SK-N-SH treated with all-trans-retinoic acid at 6 μM for 48 hours (cell line): ENCODE results near the gene TRIM61.

Source experiments
- ATAC-seq: fragments of 200-7000 bp; cut with Tn5 transposase; 3 replicates; pipeline ENCODE4 v1.9.1; 2020; ENCODE audit warnings: mild to moderate bottlenecking, moderate library complexity
- ARNTL ChIP-seq: fragments of 450-650 bp; formaldehyde crosslinking; IDR thresholded peaks from 2 replicates; pipeline ENCODE4 v1.5.0; 2020; ENCODE audit warnings: low read depth, mild to moderate bottlenecking, moderate library complexity, borderline replicate concordance
- BACH2 ChIP-seq: fragments of 250-450 bp; sonication (Bioruptor Pico); IDR thresholded peaks from 2 replicates; pipeline ENCODE4 v1.9.0; 2021; ENCODE audit warnings: mild to moderate bottlenecking, borderline replicate concordance
- CSDC2 ChIP-seq: fragments of 250-450 bp; sonication (Bioruptor Pico); IDR thresholded peaks from 2 replicates; pipeline ENCODE4 v1.5.0; 2020; ENCODE audit warnings: mild to moderate bottlenecking, moderate library complexity
- ISL1 ChIP-seq: fragments of 250-450 bp; sonication (Bioruptor Pico); IDR thresholded peaks from 2 replicates; pipeline ENCODE4 v2.1.2; 2022; ENCODE audit warnings: mild to moderate bottlenecking, moderate library complexity
- OSR1 ChIP-seq: fragments of 250-450 bp; sonication (Bioruptor Pico); IDR thresholded peaks from 2 replicates; pipeline ENCODE4 v1.8.0; 2022; ENCODE audit warnings: moderate library complexity, mild to moderate bottlenecking, inconsistent platforms
- PPARA ChIP-seq: fragments of 250-450 bp; sonication (Bioruptor Pico); IDR thresholded peaks from 2 replicates; pipeline ENCODE4 v1.5.0; 2020; ENCODE audit warnings: mild to moderate bottlenecking, borderline replicate concordance
- RARB ChIP-seq: fragments of 250-450 bp; sonication (Bioruptor Pico); IDR thresholded peaks from 2 replicates; pipeline ENCODE4 v1.8.0; 2021; ENCODE audit warnings: mild to moderate bottlenecking, moderate library complexity
- SNAI2 ChIP-seq: fragments of 250-450 bp; sonication (Bioruptor Pico); IDR thresholded peaks from 2 replicates; pipeline ENCODE4 v1.5.0; 2020; ENCODE audit warnings: mild to moderate bottlenecking, moderate library complexity
- TOX ChIP-seq: fragments of 250-450 bp; sonication (Bioruptor Pico); IDR thresholded peaks from 2 replicates; pipeline ENCODE4 v1.8.0; 2021; ENCODE audit warnings: mild to moderate bottlenecking, moderate library complexity, borderline replicate concordance
- ZC3H10 ChIP-seq: fragments of 250-450 bp; sonication (Bioruptor Pico); IDR thresholded peaks from 2 replicates; pipeline ENCODE4 v1.5.1; 2021; ENCODE audit warnings: mild to moderate bottlenecking, moderate library complexity
- ZFP3 ChIP-seq: fragments of 250-450 bp; sonication (Bioruptor Pico); IDR thresholded peaks from 2 replicates; pipeline ENCODE4 v1.5.0; 2020; ENCODE audit warnings: mild to moderate bottlenecking, moderate library complexity
- ZFP30 ChIP-seq: fragments of 450-650 bp; formaldehyde crosslinking; IDR thresholded peaks from 2 replicates; pipeline ENCODE4 v1.5.0; 2022; ENCODE audit warnings: mild to moderate bottlenecking, moderate library complexity
- ZNF565 ChIP-seq: fragments of 450-650 bp; formaldehyde crosslinking; conservative IDR thresholded peaks from 2 replicates; pipeline ENCODE4 v1.5.0; 2020; ENCODE audit warnings: low read depth, mild to moderate bottlenecking, moderate library complexity
- ZNF70 ChIP-seq: fragments of 450-650 bp; formaldehyde crosslinking; IDR thresholded peaks from 2 replicates; pipeline ENCODE4 v1.5.0; 2020; ENCODE audit warnings: mild to moderate bottlenecking, moderate library complexity
- ZNF8 ChIP-seq: fragments of 450-650 bp; formaldehyde crosslinking; IDR thresholded peaks from 2 replicates; pipeline ENCODE4 v1.5.0; 2020; ENCODE audit warnings: mild to moderate bottlenecking, moderate library complexity
- TF ChIP-seq, protein P1 (sequence below): fragments of 250-450 bp; sonication (Bioruptor Pico); IDR thresholded peaks from 2 replicates; pipeline ENCODE4 v1.5.1; 2021; ENCODE audit warnings: mild to moderate bottlenecking, moderate library complexity
- TF ChIP-seq, protein P2 (sequence below): fragments of 250-450 bp; sonication (Bioruptor Pico); IDR thresholded peaks from 2 replicates; pipeline ENCODE4 v1.5.1; 2020; ENCODE audit warnings: low read depth, mild to moderate bottlenecking, moderate library complexity
- TF ChIP-seq, protein P3 (sequence below): fragments of 250-450 bp; sonication (Bioruptor Pico); IDR thresholded peaks from 2 replicates; pipeline ENCODE4 v1.8.0; 2021; ENCODE audit warnings: low read depth, mild to moderate bottlenecking, moderate library complexity, borderline replicate concordance
- TF ChIP-seq, protein P4 (sequence below): fragments of 250-450 bp; sonication (Bioruptor Pico); IDR thresholded peaks from 2 replicates; pipeline ENCODE4 v1.8.0; 2020; ENCODE audit warnings: mild to moderate bottlenecking, moderate library complexity, borderline replicate concordance

The TRIM61 gene

DNA sequence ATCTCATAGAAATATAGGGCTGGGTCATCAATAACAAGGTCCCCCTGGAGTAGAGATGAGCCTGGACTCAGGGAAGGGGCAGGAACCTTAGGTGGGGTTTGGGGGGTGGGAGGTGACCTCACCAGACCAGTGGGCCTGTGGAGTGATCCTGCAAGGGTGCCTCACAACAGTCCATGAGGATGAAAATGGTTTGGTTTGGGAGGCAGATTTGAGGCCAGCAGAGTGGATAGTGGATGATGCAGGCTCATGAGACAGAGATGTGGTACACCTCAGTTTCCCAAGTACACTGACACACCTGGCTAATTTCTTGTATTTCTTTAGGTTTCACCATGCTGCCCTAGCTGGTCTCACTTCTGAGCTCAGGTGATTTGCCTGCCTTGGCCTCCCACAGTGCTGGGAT, 36.2 kb upstream of the TRIM61 start:
- TF ChIP-seq ZFP30 (CRISPR knock-in tag) (no peak), ZFP3 (no peak), ZNF565 (CRISPR knock-in tag) (no peak), TOX (CRISPR knock-in tag) (no peak), RARB (CRISPR knock-in tag) (no peak), BACH2 (CRISPR knock-in tag) (no peak), SNAI2 (CRISPR knock-in tag) (no peak), ISL1 (CRISPR knock-in tag) (no peak), PPARA (CRISPR knock-in tag) (no peak), CSDC2 (CRISPR knock-in tag) (no peak), ZC3H10 (no peak), ARNTL (CRISPR knock-in tag) (no peak), ZNF70 (CRISPR knock-in tag) (no peak), OSR1 (no peak), ZNF8 (CRISPR knock-in tag) (no peak)
- TF ChIP-seq, protein P1, sequence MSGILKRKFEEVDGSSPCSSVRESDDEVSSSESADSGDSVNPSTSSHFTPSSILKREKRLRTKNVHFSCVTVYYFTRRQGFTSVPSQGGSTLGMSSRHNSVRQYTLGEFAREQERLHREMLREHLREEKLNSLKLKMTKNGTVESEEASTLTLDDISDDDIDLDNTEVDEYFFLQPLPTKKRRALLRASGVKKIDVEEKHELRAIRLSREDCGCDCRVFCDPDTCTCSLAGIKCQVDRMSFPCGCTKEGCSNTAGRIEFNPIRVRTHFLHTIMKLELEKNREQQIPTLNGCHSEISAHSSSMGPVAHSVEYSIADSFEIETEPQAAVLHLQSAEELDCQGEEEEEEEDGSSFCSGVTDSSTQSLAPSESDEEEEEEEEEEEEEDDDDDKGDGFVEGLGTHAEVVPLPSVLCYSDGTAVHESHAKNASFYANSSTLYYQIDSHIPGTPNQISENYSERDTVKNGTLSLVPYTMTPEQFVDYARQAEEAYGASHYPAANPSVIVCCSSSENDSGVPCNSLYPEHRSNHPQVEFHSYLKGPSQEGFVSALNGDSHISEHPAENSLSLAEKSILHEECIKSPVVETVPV (CRISPR knock-in tag): no peak
- TF ChIP-seq, protein P2, sequence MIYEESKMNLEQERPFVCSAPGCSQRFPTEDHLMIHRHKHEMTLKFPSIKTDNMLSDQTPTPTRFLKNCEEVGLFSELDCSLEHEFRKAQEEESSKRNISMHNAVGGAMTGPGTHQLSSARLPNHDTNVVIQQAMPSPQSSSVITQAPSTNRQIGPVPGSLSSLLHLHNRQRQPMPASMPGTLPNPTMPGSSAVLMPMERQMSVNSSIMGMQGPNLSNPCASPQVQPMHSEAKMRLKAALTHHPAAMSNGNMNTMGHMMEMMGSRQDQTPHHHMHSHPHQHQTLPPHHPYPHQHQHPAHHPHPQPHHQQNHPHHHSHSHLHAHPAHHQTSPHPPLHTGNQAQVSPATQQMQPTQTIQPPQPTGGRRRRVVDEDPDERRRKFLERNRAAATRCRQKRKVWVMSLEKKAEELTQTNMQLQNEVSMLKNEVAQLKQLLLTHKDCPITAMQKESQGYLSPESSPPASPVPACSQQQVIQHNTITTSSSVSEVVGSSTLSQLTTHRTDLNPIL (CRISPR knock-in tag): no peak
- TF ChIP-seq, protein P3, sequence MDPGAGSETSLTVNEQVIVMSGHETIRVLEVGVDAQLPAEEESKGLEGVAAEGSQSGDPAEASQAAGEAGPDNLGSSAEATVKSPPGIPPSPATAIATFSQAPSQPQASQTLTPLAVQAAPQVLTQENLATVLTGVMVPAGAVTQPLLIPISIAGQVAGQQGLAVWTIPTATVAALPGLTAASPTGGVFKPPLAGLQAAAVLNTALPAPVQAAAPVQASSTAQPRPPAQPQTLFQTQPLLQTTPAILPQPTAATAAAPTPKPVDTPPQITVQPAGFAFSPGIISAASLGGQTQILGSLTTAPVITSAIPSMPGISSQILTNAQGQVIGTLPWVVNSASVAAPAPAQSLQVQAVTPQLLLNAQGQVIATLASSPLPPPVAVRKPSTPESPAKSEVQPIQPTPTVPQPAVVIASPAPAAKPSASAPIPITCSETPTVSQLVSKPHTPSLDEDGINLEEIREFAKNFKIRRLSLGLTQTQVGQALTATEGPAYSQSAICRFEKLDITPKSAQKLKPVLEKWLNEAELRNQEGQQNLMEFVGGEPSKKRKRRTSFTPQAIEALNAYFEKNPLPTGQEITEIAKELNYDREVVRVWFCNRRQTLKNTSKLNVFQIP (CRISPR knock-in tag): no peak
- TF ChIP-seq, protein P4, sequence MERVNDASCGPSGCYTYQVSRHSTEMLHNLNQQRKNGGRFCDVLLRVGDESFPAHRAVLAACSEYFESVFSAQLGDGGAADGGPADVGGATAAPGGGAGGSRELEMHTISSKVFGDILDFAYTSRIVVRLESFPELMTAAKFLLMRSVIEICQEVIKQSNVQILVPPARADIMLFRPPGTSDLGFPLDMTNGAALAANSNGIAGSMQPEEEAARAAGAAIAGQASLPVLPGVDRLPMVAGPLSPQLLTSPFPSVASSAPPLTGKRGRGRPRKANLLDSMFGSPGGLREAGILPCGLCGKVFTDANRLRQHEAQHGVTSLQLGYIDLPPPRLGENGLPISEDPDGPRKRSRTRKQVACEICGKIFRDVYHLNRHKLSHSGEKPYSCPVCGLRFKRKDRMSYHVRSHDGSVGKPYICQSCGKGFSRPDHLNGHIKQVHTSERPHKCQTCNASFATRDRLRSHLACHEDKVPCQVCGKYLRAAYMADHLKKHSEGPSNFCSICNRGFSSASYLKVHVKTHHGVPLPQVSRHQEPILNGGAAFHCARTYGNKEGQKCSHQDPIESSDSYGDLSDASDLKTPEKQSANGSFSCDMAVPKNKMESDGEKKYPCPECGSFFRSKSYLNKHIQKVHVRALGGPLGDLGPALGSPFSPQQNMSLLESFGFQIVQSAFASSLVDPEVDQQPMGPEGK: no peak
- no peak for ATAC-seq

DNA sequence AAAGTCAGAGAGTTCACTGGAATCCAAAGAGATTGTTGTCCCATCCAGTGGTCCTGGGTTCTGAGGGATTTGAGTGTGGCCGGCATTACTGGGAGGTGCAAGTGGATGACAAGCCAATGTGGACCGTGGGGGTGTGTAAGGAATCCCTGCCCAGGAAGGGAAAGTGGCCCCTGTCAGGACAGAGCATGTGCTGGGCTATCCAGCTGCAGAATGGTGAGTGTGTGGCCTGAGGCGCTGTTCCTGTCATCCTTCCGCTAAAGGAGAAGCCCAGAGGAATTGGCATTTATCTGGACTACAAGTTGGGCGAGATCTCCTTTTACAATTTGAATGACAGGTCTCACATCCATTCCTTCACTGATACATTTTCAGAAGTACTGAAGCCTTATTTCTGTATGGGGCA, 33.9 kb upstream of the TRIM61 start:
- no peak for ATAC-seq
- no peak for TF ChIP-seq TOX (CRISPR knock-in tag)
- TF ChIP-seq, protein P1 (CRISPR knock-in tag): no peak

DNA sequence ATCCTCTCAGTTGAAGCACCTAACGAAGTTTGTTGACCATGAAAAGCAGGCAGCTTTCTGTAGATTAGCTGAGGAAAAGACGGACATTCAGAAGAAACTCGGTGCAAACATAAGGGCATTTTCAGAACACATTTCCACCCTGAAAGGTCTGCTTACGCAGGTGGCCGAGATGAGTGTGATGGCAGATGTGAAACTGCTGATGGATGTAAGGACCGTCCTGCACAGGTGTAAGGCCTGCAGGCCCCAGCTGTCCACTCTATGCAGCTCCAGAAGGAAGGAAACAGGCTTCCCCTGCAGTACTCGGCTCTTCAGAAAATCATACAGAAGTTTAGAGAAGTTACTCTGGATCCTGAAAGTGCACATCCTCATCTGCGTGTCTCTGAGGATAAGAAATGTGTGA, 33.5 kb upstream of the TRIM61 start:
- no peak for ATAC-seq
- TF ChIP-seq, protein P2 (CRISPR knock-in tag): no peak
- TF ChIP-seq ARNTL (CRISPR knock-in tag) (no peak), ISL1 (CRISPR knock-in tag) (no peak), PPARA (CRISPR knock-in tag) (no peak)
- TF ChIP-seq, protein P3 (CRISPR knock-in tag): no peak
